Endodermal cell (in vitro differentiated cells): ENCODE results near the gene PDE4D. TPM values are rescaled to one million over a fixed set of nuclear protein-coding genes. Genes with fewer than 3 reads are reported as not detected.

ENCODE experiments used
- DNase-seq: peaks from one replicate; pipeline ENCODE4 v3.0.0-alpha.2; 2017
- H3K27ac ChIP-seq: 2 replicates; pipeline ENCODE4 v1.5.1; 2013; ENCODE audit warnings: mild to moderate bottlenecking, low read depth, low read length, moderate library complexity
- H3K27me3 ChIP-seq: 2 replicates; pipeline ENCODE4 v1.6.1; 2013; ENCODE audit warnings: mild to moderate bottlenecking, low read length, moderate library complexity; ENCODE audit not compliant: insufficient read depth, control insufficient read depth, poor library complexity, severe bottlenecking
- H3K36me3 ChIP-seq: 2 replicates; pipeline ENCODE4 v1.7.0; 2013; ENCODE audit warnings: mild to moderate bottlenecking, low read length, moderate library complexity; ENCODE audit not compliant: control insufficient read depth, insufficient read depth
- H3K4me1 ChIP-seq: one replicate; pipeline ENCODE4 v1.7.0; 2013; ENCODE audit warnings: low read length; ENCODE audit not compliant: control insufficient read depth, insufficient read depth
- H3K4me3 ChIP-seq: 2 replicates; pipeline ENCODE4 v1.5.1; 2013; ENCODE audit warnings: mild to moderate bottlenecking, low read length, moderate library complexity
- H3K9ac ChIP-seq: 2 replicates; pipeline ENCODE4 v1.6.1; 2013; ENCODE audit warnings: mild to moderate bottlenecking, low read length, moderate library complexity; ENCODE audit not compliant: poor library complexity, severe bottlenecking; ENCODE audit errors: extremely low read depth
- H3K9me3 ChIP-seq: 2 replicates; pipeline ENCODE4 v1.6.1; 2013; ENCODE audit warnings: mild to moderate bottlenecking, low read length, moderate library complexity; ENCODE audit not compliant: control insufficient read depth
- H3K27ac Mint-ChIP-seq: 2 replicates; pipeline ENCODE4 v1.8.0; 2020; ENCODE audit warnings: mixed read lengths
- H3K27me3 Mint-ChIP-seq: 2 replicates; pipeline ENCODE4 v1.8.0; 2021; ENCODE audit warnings: mild to moderate bottlenecking, mixed read lengths; ENCODE audit not compliant: insufficient read depth
- H3K36me3 Mint-ChIP-seq: 2 replicates; pipeline ENCODE4 v1.8.0; 2020; ENCODE audit warnings: low read depth, mixed read lengths
- H3K4me1 Mint-ChIP-seq: 2 replicates; pipeline ENCODE4 v1.8.0; 2020; ENCODE audit warnings: mixed read lengths
- H3K4me3 Mint-ChIP-seq: 2 replicates; pipeline ENCODE4 v1.8.0; 2020; ENCODE audit warnings: mild to moderate bottlenecking, moderate library complexity, mixed read lengths
- H3K9me3 Mint-ChIP-seq: 2 replicates; pipeline ENCODE4 v1.8.0; 2020; ENCODE audit warnings: mild to moderate bottlenecking, mixed read lengths
- WGBS, 2 experiments: methylation state at CpG; one replicate each; pipeline versions ENCODE4 v1.1.5 to v1.1.7; 2013; ENCODE audit warnings: missing lambda C conversion rate in 2 of 2, mixed read lengths in 1 of 2; ENCODE audit not compliant: insufficient coverage in 1 of 2, insufficient read length in 1 of 2; 5-methylcytosine and 5-hydroxymethylcytosine counted together
- total RNA-seq, 2 donors: library from RNA; stranded (reverse); fragmentation: NEBNext Ultra II Directional in 1 of 2; extraction: Animal tissue kit (Norgen Biotek cat#: 25700) in 1 of 2; gene quantifications; 2 replicates in 1 of 2; 3 replicates in 1 of 2; pipeline ENCODE4 v1.2.1, GENCODE V29; 2021
- TF ChIP-seq, protein P1 (sequence below): fragments of 200-600 bp; sonication (generic); conservative IDR thresholded peaks from 2 replicates; pipeline ENCODE4 v1.5.0; 2021; ENCODE audit warnings: antibody characterized with exemption, mild to moderate bottlenecking

PDE4D gene
- total RNA-seq, 2 donors from 2014 or later = 9.2 to 11.4 TPM

- Histone ChIP-seq H3K9me3 (no peaks in the 10 kb centered on the region), H3K36me3 (no peaks in the 10 kb centered on the region), H3K27me3 (no peaks in the 10 kb centered on the region), H3K27ac (no peak overlapping the region), H3K4me3 (no peak overlapping the region), H3K4me1 (peaks cover 2% of the 10 kb centered on the region), H3K9ac (no peak overlapping the region)
- TF ChIP-seq, protein P1, sequence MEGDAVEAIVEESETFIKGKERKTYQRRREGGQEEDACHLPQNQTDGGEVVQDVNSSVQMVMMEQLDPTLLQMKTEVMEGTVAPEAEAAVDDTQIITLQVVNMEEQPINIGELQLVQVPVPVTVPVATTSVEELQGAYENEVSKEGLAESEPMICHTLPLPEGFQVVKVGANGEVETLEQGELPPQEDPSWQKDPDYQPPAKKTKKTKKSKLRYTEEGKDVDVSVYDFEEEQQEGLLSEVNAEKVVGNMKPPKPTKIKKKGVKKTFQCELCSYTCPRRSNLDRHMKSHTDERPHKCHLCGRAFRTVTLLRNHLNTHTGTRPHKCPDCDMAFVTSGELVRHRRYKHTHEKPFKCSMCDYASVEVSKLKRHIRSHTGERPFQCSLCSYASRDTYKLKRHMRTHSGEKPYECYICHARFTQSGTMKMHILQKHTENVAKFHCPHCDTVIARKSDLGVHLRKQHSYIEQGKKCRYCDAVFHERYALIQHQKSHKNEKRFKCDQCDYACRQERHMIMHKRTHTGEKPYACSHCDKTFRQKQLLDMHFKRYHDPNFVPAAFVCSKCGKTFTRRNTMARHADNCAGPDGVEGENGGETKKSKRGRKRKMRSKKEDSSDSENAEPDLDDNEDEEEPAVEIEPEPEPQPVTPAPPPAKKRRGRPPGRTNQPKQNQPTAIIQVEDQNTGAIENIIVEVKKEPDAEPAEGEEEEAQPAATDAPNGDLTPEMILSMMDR = no peak
- Mint-ChIP-seq H3K36me3 (no peaks in the 10 kb centered on the region), H3K9me3 (no peaks in the 10 kb centered on the region), H3K27me3 (no peaks in the 10 kb centered on the region), H3K4me1 (peaks cover 14% of the 10 kb centered on the region), H3K27ac (no peak overlapping the region), H3K4me3 (no peak overlapping the region)
- DNase-seq = no peak
- WGBS, 2 experiments = 92 to 94% methylated on average over 2 to 3 of the region's 3 CpGs
Observed at GRCh38 chr5:58934629-58935097, 958.9 kb downstream of the PDE4D start.

- no peak overlapping the region for H3K27ac Mint-ChIP-seq
- no peaks in the 10 kb centered on the region for H3K27me3 Mint-ChIP-seq
- TF ChIP-seq, protein P1 = no peak
- no peak overlapping the region for H3K4me3 Mint-ChIP-seq
- no peaks in the 10 kb centered on the region for H3K9me3 Mint-ChIP-seq
- Histone ChIP-seq H3K4me3 (no peak overlapping the region), H3K36me3 (no peaks in the 10 kb centered on the region), H3K27ac (no peak overlapping the region), H3K27me3 (no peaks in the 10 kb centered on the region), H3K9ac (no peak overlapping the region), H3K9me3 (no peaks in the 10 kb centered on the region), H3K4me1 (peaks cover 2% of the 10 kb centered on the region)
- H3K36me3 Mint-ChIP-seq = no peaks in the 10 kb centered on the region
- peaks cover 14% of the 10 kb centered on the region for H3K4me1 Mint-ChIP-seq
- DNase-seq = no peak
- WGBS, 2 experiments = 78 to 89% methylated on average over 3 to 6 of the region's 6 CpGs
Observed at GRCh38 chr5:58933891-58934628, 959.5 kb downstream of the PDE4D start.

- no peaks in the 10 kb centered on the region for H3K9me3 Mint-ChIP-seq
- no peaks in the 10 kb centered on the region for H3K36me3 Mint-ChIP-seq
- H3K27ac Mint-ChIP-seq = no peak overlapping the region
- WGBS, 2 experiments = 94 to 95% methylated on average over 2 to 4 of the region's 4 CpGs
- DNase-seq = no peak
- Histone ChIP-seq H3K9me3 (no peaks in the 10 kb centered on the region), H3K36me3 (no peaks in the 10 kb centered on the region), H3K27me3 (no peaks in the 10 kb centered on the region), H3K27ac (no peak overlapping the region), H3K4me3 (no peak overlapping the region), H3K4me1 (peaks cover 5% of the 10 kb centered on the region), H3K9ac (no peak overlapping the region)
- H3K4me1 Mint-ChIP-seq = peaks cover 25% of the 10 kb centered on the region
- no peak overlapping the region for H3K4me3 Mint-ChIP-seq
- H3K27me3 Mint-ChIP-seq = no peaks in the 10 kb centered on the region
- TF ChIP-seq, protein P1 = no peak
Observed at GRCh38 chr5:58932057-58932612, 961.4 kb downstream of the PDE4D start.
